A549 (cell line): ENCODE measurements around the gene MRPS34. TPM values are rescaled to one million over a fixed set of nuclear protein-coding genes. Genes with fewer than 3 reads are reported as not detected.
"Not testable (repeated sequence)": the region's sequence is repeated elsewhere in the genome, so short reads cannot be mapped to it uniquely, and the experiment has no call there.

Source experiments
- ATAC-seq, 2 experiments: fragments of 200-7000 bp in 1 of 2; fragments of >200 bp in 1 of 2; cut with Nextera tagmentation in 1 of 2; cut with Tn5 transposase in 1 of 2; 3 replicates each; pipeline versions ENCODE4 v1.8.0 to v1.9.1; 2018 to 2020; ENCODE audit warnings: mild to moderate bottlenecking in 1 of 2, moderate library complexity in 1 of 2
- CTCF ChIA-PET: fragments of 300-600 bp; sonication (Branson Sonifier 250); formaldehyde crosslinking; extraction: SDS; loops from one replicate; lab custom pipeline; 2021; ENCODE audit warnings: antibody characterized with exemption, inconsistent platforms; lab: Yijun Ruan, JAX
- POLR2A ChIA-PET: fragments of 350-600 bp; formaldehyde crosslinking; extraction: SDS; loops from one replicate; lab custom pipeline; 2021; ENCODE audit warnings: antibody characterized with exemption, inconsistent platforms; lab: Yijun Ruan, JAX
- DNase-seq, 2 experiments: peaks; one replicate each; pipeline versions ENCODE4 v3.0.0 to v3.0.0-alpha.2; 2011 to 2016; ENCODE audit warnings: low read depth in 1 of 2, low spot score in 1 of 2
- FAIRE-seq: peaks from 2 replicates; lab custom pipeline; 2011; peaks lifted over from hg19 to GRCh38; lab: Jason Lieb, UNC
- H3K27ac ChIP-seq, 2 experiments: fragments of >200 bp; sonication (Bioruptor Twin); formaldehyde crosslinking; 3 replicates each; pipeline ENCODE4 v1.5.1; 2016 to 2017
- H3K4me1 ChIP-seq: fragments of >200 bp; sonication (Bioruptor Twin); formaldehyde crosslinking; 3 replicates; pipeline ENCODE4 v1.6.1; 2016
- H3K4me2 ChIP-seq: fragments of >200 bp; sonication (Bioruptor Twin); formaldehyde crosslinking; 3 replicates; pipeline ENCODE4 v1.6.1; 2016
- H3K4me3 ChIP-seq: fragments of >200 bp; sonication (Bioruptor Twin); formaldehyde crosslinking; 3 replicates; pipeline ENCODE4 v1.5.1; 2016
- H3K9me3 ChIP-seq: fragments of >200 bp; sonication (Bioruptor Twin); formaldehyde crosslinking; 3 replicates; pipeline ENCODE4 v1.6.1; 2016
- CBX8 ChIP-seq: fragments of 200-600 bp; sonication (generic); IDR thresholded peaks from 2 replicates; pipeline ENCODE4 v1.6.1; 2016
- CHD2 ChIP-seq: fragments of 150-350 bp; IDR thresholded peaks from 2 replicates; pipeline ENCODE4 v1.6.1; 2014; ENCODE audit warnings: low read length; ENCODE audit not compliant: partially characterized antibody
- EP300 ChIP-seq, 2 experiments: fragments of >200 bp; sonication (Bioruptor Twin); formaldehyde crosslinking; IDR thresholded peaks; 2 replicates in 1 of 2; 3 replicates in 1 of 2; pipeline ENCODE4 v1.6.1; 2016 to 2017
- FOSB ChIP-seq: fragments of 250-450 bp; sonication (Bioruptor Pico); IDR thresholded peaks from 2 replicates; pipeline ENCODE4 v1.5.0; 2020; ENCODE audit warnings: mild to moderate bottlenecking, moderate library complexity
- FOXS1 ChIP-seq: fragments of 250-450 bp; sonication (Bioruptor Pico); IDR thresholded peaks from 2 replicates; pipeline ENCODE4 v1.5.0; 2020; ENCODE audit warnings: mild to moderate bottlenecking, moderate library complexity
- HOXB13 ChIP-seq: fragments of 250-450 bp; sonication (Bioruptor Pico); IDR thresholded peaks from 2 replicates; pipeline ENCODE4 v1.5.0; 2020; ENCODE audit warnings: low read depth, mild to moderate bottlenecking, moderate library complexity
- HOXB5 ChIP-seq: fragments of 250-450 bp; sonication (Bioruptor Pico); IDR thresholded peaks from 2 replicates; pipeline ENCODE4 v1.5.0; 2020; ENCODE audit warnings: mild to moderate bottlenecking, moderate library complexity
- KDM1A ChIP-seq: fragments of 200-600 bp; sonication (generic); IDR thresholded peaks from 2 replicates; pipeline ENCODE4 v1.6.1; 2016; ENCODE audit warnings: low read depth, mild to moderate bottlenecking
- MAZ ChIP-seq: fragments of 150-350 bp; IDR thresholded peaks from 2 replicates; pipeline ENCODE4 v1.6.1; 2014; ENCODE audit warnings: antibody characterized with exemption, low read depth, low read length, borderline replicate concordance
- RARB ChIP-seq: fragments of 250-450 bp; sonication (Bioruptor Pico); IDR thresholded peaks from 2 replicates; pipeline ENCODE4 v1.8.0; 2021; ENCODE audit warnings: mild to moderate bottlenecking, moderate library complexity
- RCOR1 ChIP-seq: fragments of 150-350 bp; IDR thresholded peaks from 2 replicates; pipeline ENCODE4 v1.6.1; 2014; ENCODE audit warnings: antibody characterized with exemption, low read length, low read depth
- RNF2 ChIP-seq: fragments of 200-600 bp; sonication (generic); IDR thresholded peaks from 2 replicates; pipeline ENCODE4 v1.6.1; 2016; ENCODE audit warnings: low read depth, mild to moderate bottlenecking, antibody characterized with exemption, moderate library complexity, borderline replicate concordance
- ZFP36 ChIP-seq: fragments of 450-650 bp; IDR thresholded peaks from 2 replicates; pipeline ENCODE4 v1.6.1; 2014; ENCODE audit warnings: borderline replicate concordance; ENCODE audit not compliant: partially characterized antibody
- ZNF302 ChIP-seq: fragments of 250-450 bp; sonication (Bioruptor Pico); IDR thresholded peaks from 2 replicates; pipeline ENCODE4 v1.9.0; 2021; ENCODE audit warnings: inconsistent platforms, mild to moderate bottlenecking, moderate library complexity
- WGBS: methylation state at CpG from one replicate; pipeline ENCODE4 v1.1.6; 2017; ENCODE audit errors: missing lambda C conversion rate; 5-methylcytosine and 5-hydroxymethylcytosine counted together
- polyA plus RNA-seq, 4 experiments: library from polyadenylated mRNA; depleted of rRNA in 3 of 4; stranded (reverse); fragments of >200 nt; fragmentation: RNase III in 1 of 4; extraction: RNeasy Plus Mini Kit Qiagen cat#74134 plus additional on column Dnase treatment in 1 of 4; gene quantifications; 2 replicates in 3 of 4; 3 replicates in 1 of 4; pipeline ENCODE4 v1.2.3, GENCODE V29; 2011 to 2017
- TF ChIP-seq, protein P1 (sequence below): fragments of 250-450 bp; sonication (Bioruptor Pico); IDR thresholded peaks from 2 replicates; pipeline ENCODE4 v1.5.0; 2020; ENCODE audit warnings: low read depth, mild to moderate bottlenecking, moderate library complexity
- TF ChIP-seq, protein P2 (sequence below): fragments of 450-650 bp; IDR thresholded peaks from 2 replicates; pipeline ENCODE4 v1.6.1; 2014; ENCODE audit warnings: antibody characterized with exemption

MRPS34 gene
- polyA plus RNA-seq, 2 of the 4 experiments (the other 2 are of a cell fraction): 118 to 220 TPM

- TF ChIP-seq FOSB (CRISPR knock-in tag): no peak
- TF ChIP-seq HOXB5 (CRISPR knock-in tag): no peak
- TF ChIP-seq RNF2: no peak
Observed at GRCh38 chr16:1740234-1740633, 32.7 kb downstream of the MRPS34 start (continued).

GRCh38 chr16:1734816-1735215 lies 38.1 kb downstream of the MRPS34 start:
- no peak for FAIRE-seq
- no peaks in the 10 kb centered on the region for H3K4me1 ChIP-seq
- CTCF ChIA-PET: no interaction called here
- TF ChIP-seq, protein P1, sequence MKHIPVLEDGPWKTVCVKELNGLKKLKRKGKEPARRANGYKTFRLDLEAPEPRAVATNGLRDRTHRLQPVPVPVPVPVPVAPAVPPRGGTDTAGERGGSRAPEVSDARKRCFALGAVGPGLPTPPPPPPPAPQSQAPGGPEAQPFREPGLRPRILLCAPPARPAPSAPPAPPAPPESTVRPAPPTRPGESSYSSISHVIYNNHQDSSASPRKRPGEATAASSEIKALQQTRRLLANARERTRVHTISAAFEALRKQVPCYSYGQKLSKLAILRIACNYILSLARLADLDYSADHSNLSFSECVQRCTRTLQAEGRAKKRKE (CRISPR knock-in tag): no peak
- no peak for TF ChIP-seq ZNF302 (CRISPR knock-in tag)
- TF ChIP-seq FOXS1 (CRISPR knock-in tag): no peak
- TF ChIP-seq ZFP36: no peak
- no peak for TF ChIP-seq CBX8
- TF ChIP-seq KDM1A: no peak
- TF ChIP-seq, all 56 proteins: peak for 0
- H3K9me3 ChIP-seq: peaks cover 6% of the 10 kb centered on the region; the same call in 1 of the 3 replicates
- DNase-seq (no peak), ATAC-seq (no peak)
- no peak overlapping the region for H3K4me2 ChIP-seq
- H3K4me3 ChIP-seq: no peak overlapping the region
- H3K27ac ChIP-seq: no peak overlapping the region
- POLR2A ChIA-PET: no interaction called here
- WGBS: 97% methylated on average over 22 of the region's 22 CpGs

DNA sequence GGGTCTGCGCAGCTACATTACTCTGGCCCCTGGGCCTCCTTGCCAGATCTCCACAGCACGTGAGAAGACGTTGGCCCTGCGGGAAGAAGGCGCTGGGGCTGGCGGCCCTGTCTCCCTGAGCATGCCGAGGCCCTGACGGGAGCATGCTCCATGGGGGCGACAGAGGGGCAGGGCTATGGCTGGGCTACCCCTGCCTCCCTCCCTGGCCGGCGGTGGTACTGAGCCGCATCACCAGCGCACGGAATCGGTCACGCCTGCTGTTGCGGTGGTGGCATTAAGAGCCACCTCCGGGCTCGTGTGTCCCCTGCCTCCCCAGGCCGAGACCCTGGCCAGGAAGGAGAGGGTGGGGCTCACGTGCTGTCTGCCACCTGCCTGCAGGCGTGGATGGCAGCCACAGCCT lies 38.8 kb downstream of the MRPS34 start:
- ATAC-seq (no peak), FAIRE-seq (no peak), DNase-seq (no peak)
- H3K4me3 ChIP-seq: no peak overlapping the region
- H3K4me1 ChIP-seq: no peaks in the 10 kb centered on the region
- CTCF ChIA-PET: interaction anchor here (1.2 to 6.8 kb wide), 2 partner anchors 9 to 27 kb away, joined by 3 to 34 read pairs; partner anchors contain the start of gene MAPK8IP3
- POLR2A ChIA-PET: no interaction called here
- H3K27ac ChIP-seq: no peak overlapping the region
- peaks cover 6% of the 10 kb centered on the region; the same call in 1 of the 3 replicates for H3K9me3 ChIP-seq
- TF ChIP-seq RARB (CRISPR knock-in tag): no peak
- TF ChIP-seq CHD2: no peak
- no peak for TF ChIP-seq KDM1A
- no peak overlapping the region for H3K4me2 ChIP-seq
- 96% methylated on average over 7 of the region's 22 CpGs for WGBS

GRCh38 chr16:1732551-1732987 lies 40.4 kb downstream of the MRPS34 start:
- H3K27ac ChIP-seq, FAIRE-seq, H3K4me2 ChIP-seq, ATAC-seq, H3K4me1 ChIP-seq, H3K4me3 ChIP-seq, POLR2A ChIA-PET, DNase-seq, H3K9me3 ChIP-seq: not testable (repeated sequence)
- CTCF ChIA-PET: interaction anchor here (1.3 to 6.8 kb wide), 3 partner anchors 20 to 41 kb away, joined by 3 to 34 read pairs (median 4); partner anchors contain the start of gene MAPK8IP3
- WGBS: 96% methylated on average over 13 of the region's 21 CpGs

- ChIA-PET POLR2A (no interaction called here), CTCF (interaction anchor here (1.3 to 6.8 kb wide), 3 partner anchors 21 to 41 kb away, joined by 3 to 34 read pairs (median 4); partner anchors contain the start of gene MAPK8IP3)
- DNase-seq: no peak
- Histone ChIP-seq H3K4me2 (no peak overlapping the region), H3K4me3 (no peak overlapping the region), H3K9me3 (peaks cover 6% of the 10 kb centered on the region; the same call in 1 of the 3 replicates), H3K4me1 (no peaks in the 10 kb centered on the region)
- FAIRE-seq: no peak
- ATAC-seq: no peak
- 85% methylated on average over 10 of the region's 14 CpGs for WGBS
- no peak for TF ChIP-seq RCOR1
- TF ChIP-seq HOXB13 (CRISPR knock-in tag): no peak
- no peak for TF ChIP-seq FOSB (CRISPR knock-in tag)
- TF ChIP-seq MAZ: no peak
- TF ChIP-seq, protein P2, sequence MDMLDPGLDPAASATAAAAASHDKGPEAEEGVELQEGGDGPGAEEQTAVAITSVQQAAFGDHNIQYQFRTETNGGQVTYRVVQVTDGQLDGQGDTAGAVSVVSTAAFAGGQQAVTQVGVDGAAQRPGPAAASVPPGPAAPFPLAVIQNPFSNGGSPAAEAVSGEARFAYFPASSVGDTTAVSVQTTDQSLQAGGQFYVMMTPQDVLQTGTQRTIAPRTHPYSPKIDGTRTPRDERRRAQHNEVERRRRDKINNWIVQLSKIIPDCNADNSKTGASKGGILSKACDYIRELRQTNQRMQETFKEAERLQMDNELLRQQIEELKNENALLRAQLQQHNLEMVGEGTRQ: no peak
- TF ChIP-seq EP300 (IDR thresholded peaks at IDR 0.05): no peak
- TF ChIP-seq, all 56 proteins: peak for 0
- no peak overlapping the region for H3K27ac ChIP-seq
Observed at GRCh38 chr16:1732071-1732470, 40.9 kb downstream of the MRPS34 start.
